Measurements from ENCODE around the gene ZNF236.

GRCh38 chr18:76974386-76974785, 152.0 kb downstream of the ZNF236 start:
- TF ChIP-seq CTCF (IDR thresholded peaks at IDR 0.05) (no peak), POLR2A (IDR thresholded peaks at IDR 0.05) (no peak)
